Natural killer cell (primary cell): ENCODE results near the gene JSRP1. TPM values are rescaled to one million over a fixed set of nuclear protein-coding genes. Genes with fewer than 3 reads are reported as not detected.

Experiments used
- ATAC-seq, 3 donors: fragments of 150-1000 bp in 2 of 3; fragments of 200-7000 bp in 1 of 3; cut with Tn5 transposase; 1 replicate in 1 of 3; 2 replicates in 2 of 3; pipeline ENCODE4 v1.10.0; 2021; ENCODE audit warnings: mild to moderate bottlenecking in 2 of 3, moderate library complexity in 2 of 3
- DNase-seq, 2 donors: peaks; one replicate each; pipeline versions ENCODE4 v3.0.0 to v3.0.0-alpha.2; 2013 to 2021; ENCODE audit warnings: mixed read lengths in 1 of 2
- H3K27ac ChIP-seq: one replicate; pipeline ENCODE4 v1.5.1; 2013; ENCODE audit warnings: mild to moderate bottlenecking, low read length
- H3K27me3 ChIP-seq: one replicate; pipeline ENCODE4 v1.6.1; 2013; ENCODE audit warnings: low read length; ENCODE audit not compliant: control insufficient read depth, insufficient read depth
- H3K36me3 ChIP-seq: one replicate; pipeline ENCODE4 v1.6.1; 2013; ENCODE audit warnings: low read length; ENCODE audit not compliant: control insufficient read depth, insufficient read depth
- H3K4me1 ChIP-seq: one replicate; pipeline ENCODE4 v1.6.1; 2013; ENCODE audit warnings: low read length; ENCODE audit not compliant: control insufficient read depth, insufficient read depth
- H3K4me3 ChIP-seq: one replicate; pipeline ENCODE4 v1.5.1; 2013; ENCODE audit warnings: low read length
- H3K9me3 ChIP-seq: one replicate; pipeline ENCODE4 v1.6.1; 2013; ENCODE audit warnings: low read length; ENCODE audit not compliant: control insufficient read depth, insufficient read depth
- H3K27ac Mint-ChIP-seq, 2 donors: one replicate each; pipeline ENCODE4 v1.8.0; 2022; ENCODE audit warnings: mild to moderate bottlenecking in 2 of 2, mixed read lengths in 2 of 2, moderate library complexity in 1 of 2
- H3K27me3 Mint-ChIP-seq, 2 donors: one replicate each; pipeline ENCODE4 v1.8.0; 2022; ENCODE audit warnings: low read depth in 2 of 2, mixed read lengths in 2 of 2
- H3K36me3 Mint-ChIP-seq: one replicate; pipeline ENCODE4 v1.8.0; 2022; ENCODE audit warnings: mixed read lengths
- H3K4me1 Mint-ChIP-seq, 2 donors: one replicate each; pipeline ENCODE4 v1.8.0; 2022; ENCODE audit warnings: mixed read lengths in 2 of 2
- H3K4me3 Mint-ChIP-seq: one replicate; pipeline ENCODE4 v1.8.0; 2022; ENCODE audit warnings: mild to moderate bottlenecking, moderate library complexity, mixed read lengths
- H3K9me3 Mint-ChIP-seq, 2 donors: one replicate each; pipeline ENCODE4 v1.8.0; 2022; ENCODE audit warnings: mixed read lengths in 2 of 2
- WGBS: methylation state at CpG from one replicate; pipeline ENCODE4 v1.1.7; 2013; ENCODE audit warnings: missing lambda C conversion rate; ENCODE audit not compliant: insufficient coverage; 5-methylcytosine and 5-hydroxymethylcytosine counted together
- intact Hi-C: fragments of 100-400 bp; cut with micrococcal nuclease; formaldehyde crosslinking; loops from one replicate; pipeline ENCODE4 v1.14.2; 2022
- total RNA-seq, 4 donors: library from RNA; stranded (reverse); fragments of 120-200 nt in 1 of 4; gene quantifications; one replicate each; pipeline versions ENCODE4 v1.2.3 to v1.2.4, GENCODE V29; 2013 to 2022
- TF ChIP-seq, protein P1 (sequence below): fragments of 200-600 bp; IDR thresholded peaks from one replicate; pipeline ENCODE4 v1.8.0; 2022; ENCODE audit warnings: antibody characterized with exemption

JSRP1 gene
- total RNA-seq, 3 donors from 2014 or later (not counting 1 experiment from before 2014, with no cell fraction given): 0.82 to 2.0 TPM; not detected in 1

- Mint-ChIP-seq H3K27me3 (peaks cover 0 to 13% of the 10 kb centered on the region in 2 donors), H3K9me3 (no peaks in the 10 kb centered on the region), H3K4me3 (no peak overlapping the region), H3K36me3 (no peaks in the 10 kb centered on the region), H3K27ac (no peak overlapping the region), H3K4me1 (peaks cover 0 to 17% of the 10 kb centered on the region in 2 donors)
- ATAC-seq: no peak
- Histone ChIP-seq H3K4me1 (peaks cover 27% of the 10 kb centered on the region), H3K27ac (no peak overlapping the region), H3K9me3 (no peaks in the 10 kb centered on the region), H3K36me3 (peaks cover 45% of the 10 kb centered on the region), H3K27me3 (peaks cover 25% of the 10 kb centered on the region), H3K4me3 (no peak overlapping the region)
- TF ChIP-seq, protein P1, sequence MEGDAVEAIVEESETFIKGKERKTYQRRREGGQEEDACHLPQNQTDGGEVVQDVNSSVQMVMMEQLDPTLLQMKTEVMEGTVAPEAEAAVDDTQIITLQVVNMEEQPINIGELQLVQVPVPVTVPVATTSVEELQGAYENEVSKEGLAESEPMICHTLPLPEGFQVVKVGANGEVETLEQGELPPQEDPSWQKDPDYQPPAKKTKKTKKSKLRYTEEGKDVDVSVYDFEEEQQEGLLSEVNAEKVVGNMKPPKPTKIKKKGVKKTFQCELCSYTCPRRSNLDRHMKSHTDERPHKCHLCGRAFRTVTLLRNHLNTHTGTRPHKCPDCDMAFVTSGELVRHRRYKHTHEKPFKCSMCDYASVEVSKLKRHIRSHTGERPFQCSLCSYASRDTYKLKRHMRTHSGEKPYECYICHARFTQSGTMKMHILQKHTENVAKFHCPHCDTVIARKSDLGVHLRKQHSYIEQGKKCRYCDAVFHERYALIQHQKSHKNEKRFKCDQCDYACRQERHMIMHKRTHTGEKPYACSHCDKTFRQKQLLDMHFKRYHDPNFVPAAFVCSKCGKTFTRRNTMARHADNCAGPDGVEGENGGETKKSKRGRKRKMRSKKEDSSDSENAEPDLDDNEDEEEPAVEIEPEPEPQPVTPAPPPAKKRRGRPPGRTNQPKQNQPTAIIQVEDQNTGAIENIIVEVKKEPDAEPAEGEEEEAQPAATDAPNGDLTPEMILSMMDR: no peak
- 92% methylated on average over 20 of the region's 21 CpGs for WGBS
- intact Hi-C loops: no loop called here
- no peak for DNase-seq
Measured at GRCh38 chr19:2248136-2249009, 7.8 kb downstream of the JSRP1 start.

DNA sequence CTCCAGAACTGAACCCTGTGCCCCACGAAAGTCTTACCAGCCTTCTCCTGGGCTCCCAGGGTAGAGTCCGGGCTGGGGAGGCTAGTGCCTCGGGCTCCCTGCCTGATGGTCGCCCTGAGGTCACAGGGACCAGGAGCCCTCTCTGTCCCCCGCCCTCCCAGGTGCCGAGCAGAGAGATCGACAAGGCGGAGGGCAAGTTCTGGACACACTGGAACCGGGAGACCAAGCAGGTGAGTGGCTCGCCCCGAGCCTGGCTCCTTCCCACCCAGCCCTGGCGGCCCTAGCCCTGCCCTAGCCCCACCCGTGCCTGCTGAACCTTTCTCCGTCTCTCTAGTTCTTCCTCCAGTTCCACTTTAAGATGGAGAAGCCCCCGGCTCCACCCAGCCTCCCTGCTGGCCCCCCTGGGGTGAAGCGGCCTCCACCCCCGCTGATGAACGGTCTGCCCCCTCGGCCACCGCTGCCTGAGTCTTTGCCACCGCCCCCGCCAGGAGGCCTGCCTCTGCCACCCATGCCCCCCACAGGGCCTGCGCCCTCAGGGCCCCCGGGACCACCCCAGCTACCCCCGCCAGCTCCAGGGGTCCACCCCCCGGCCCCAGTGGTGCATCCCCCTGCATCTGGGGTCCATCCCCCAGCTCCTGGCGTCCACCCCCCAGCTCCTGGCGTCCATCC is 8.7 kb downstream of the JSRP1 start:
- no peak overlapping the region for H3K4me3 Mint-ChIP-seq
- peaks cover 0 to 6% of the 10 kb centered on the region in 2 donors for H3K27me3 Mint-ChIP-seq
- H3K27me3 ChIP-seq: peaks cover 17% of the 10 kb centered on the region
- H3K9me3 Mint-ChIP-seq: no peaks in the 10 kb centered on the region
- ATAC-seq: no peak
- peaks cover 27% of the 10 kb centered on the region for H3K4me1 ChIP-seq
- no peak overlapping the region for H3K27ac Mint-ChIP-seq
- WGBS: 96% methylated on average over 26 of the region's 28 CpGs
- TF ChIP-seq, protein P1: no peak
- peaks cover 50% of the 10 kb centered on the region for H3K36me3 ChIP-seq
- no peaks in the 10 kb centered on the region for H3K9me3 ChIP-seq
- peaks cover 2 to 11% of the 10 kb centered on the region in 2 donors for H3K4me1 Mint-ChIP-seq
- intact Hi-C loops: no loop called here
- no peaks in the 10 kb centered on the region for H3K36me3 Mint-ChIP-seq
- no peak overlapping the region for H3K27ac ChIP-seq
- no peak overlapping the region for H3K4me3 ChIP-seq
- no peak for DNase-seq

DNA sequence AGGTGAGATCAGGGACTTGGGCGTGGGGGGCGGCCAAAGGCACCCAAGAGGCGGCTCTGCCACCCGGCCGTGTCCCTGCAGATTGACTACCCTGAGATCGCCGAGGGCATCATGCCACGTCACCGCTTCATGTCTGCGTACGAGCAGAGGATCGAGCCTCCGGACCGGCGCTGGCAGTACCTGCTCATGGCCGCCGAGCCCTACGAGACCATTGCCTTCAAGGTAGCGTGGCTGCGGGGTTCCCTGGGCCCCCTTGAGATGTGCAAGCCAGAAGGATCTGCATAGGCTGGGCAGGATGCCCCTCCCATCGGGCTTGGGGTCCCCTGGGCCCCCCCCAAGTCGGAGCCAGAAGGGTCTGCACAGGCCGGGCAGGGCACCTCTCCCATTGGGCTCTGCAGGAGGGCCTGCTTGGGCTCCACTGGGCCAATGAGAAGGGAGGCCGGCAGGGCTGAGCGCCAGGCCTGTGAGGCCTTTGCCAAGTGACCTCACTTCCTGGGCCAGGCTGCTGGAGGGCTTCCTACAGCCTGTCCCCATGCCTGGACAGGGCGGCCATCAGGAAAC is 9.3 kb downstream of the JSRP1 start:
- Mint-ChIP-seq H3K4me3 (no peak overlapping the region), H3K9me3 (no peaks in the 10 kb centered on the region), H3K27me3 (peaks cover 0 to 1% of the 10 kb centered on the region in 2 donors), H3K4me1 (peaks cover 6 to 9% of the 10 kb centered on the region in 2 donors), H3K36me3 (no peaks in the 10 kb centered on the region), H3K27ac (no peak overlapping the region)
- Histone ChIP-seq H3K4me3 (no peak overlapping the region), H3K9me3 (no peaks in the 10 kb centered on the region), H3K4me1 (peaks cover 27% of the 10 kb centered on the region), H3K36me3 (peaks cover 56% of the 10 kb centered on the region), H3K27ac (no peak overlapping the region), H3K27me3 (peaks cover 10% of the 10 kb centered on the region)
- TF ChIP-seq, protein P1: no peak
- ATAC-seq (no peak), DNase-seq (no peak)
- intact Hi-C loops: no loop called here
- 93% methylated on average over 26 of the region's 26 CpGs for WGBS
